HG02973 (cell line): ENCODE data around the gene CFAP77.

ENCODE experiments used
- ATAC-seq: cut with Tn5 transposase; IDR thresholded peaks from one replicate; pipeline ENCODE4 v1.9.1; 2021; ENCODE audit warnings: moderate library complexity; ENCODE audit not compliant: unreplicated experiment

Gene CFAP77

GRCh38 chr9:132447902-132448301, 37.9 kb downstream of the CFAP77 start:
- ATAC-seq = no peak

- ATAC-seq = no peak
These were observed 41.3 kb downstream of the CFAP77 start for GRCh38 chr9:132451276-132451675.

GRCh38 chr9:132456241-132456640, 46.2 kb downstream of the CFAP77 start:
- ATAC-seq = no peak

DNA sequence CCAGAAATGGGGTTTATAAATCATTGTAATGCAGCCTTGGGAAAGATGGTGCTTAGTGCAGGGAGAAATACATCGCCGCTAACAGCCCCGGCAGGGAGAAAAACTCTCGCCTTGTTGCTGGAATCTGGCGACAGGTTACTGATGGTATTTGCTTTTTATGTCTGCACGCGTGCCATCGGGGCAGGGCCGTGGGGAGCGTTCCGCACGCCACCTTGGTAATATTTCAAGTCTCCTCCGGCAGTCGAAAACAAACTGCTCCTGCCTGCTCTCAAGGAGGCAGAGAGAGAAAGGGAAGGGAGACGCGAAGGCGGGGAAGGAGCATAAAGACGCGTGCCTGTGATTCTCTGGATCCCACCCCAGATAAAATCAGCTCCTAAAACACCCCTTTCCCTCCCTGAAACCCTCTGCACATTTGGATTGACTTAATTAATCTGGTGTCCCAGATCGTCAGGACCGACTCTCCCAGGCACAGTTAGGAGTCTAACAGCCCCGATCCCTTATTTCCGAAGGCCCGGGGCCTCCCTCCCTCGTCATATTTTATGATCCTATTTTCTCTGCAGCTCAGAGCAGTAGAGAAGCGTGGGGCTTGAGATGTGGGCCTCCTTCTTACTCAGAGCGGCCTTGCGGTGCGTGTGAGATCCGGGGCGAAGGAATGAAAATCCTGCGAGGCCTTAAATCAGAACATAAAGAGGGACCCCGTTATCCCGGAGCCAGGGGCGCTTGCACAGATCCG, 47.7 kb downstream of the CFAP77 start:
- ATAC-seq = no peak

- no peak for ATAC-seq
These were observed 48.4 kb downstream of the CFAP77 start for GRCh38 chr9:132458432-132458831.

DNA sequence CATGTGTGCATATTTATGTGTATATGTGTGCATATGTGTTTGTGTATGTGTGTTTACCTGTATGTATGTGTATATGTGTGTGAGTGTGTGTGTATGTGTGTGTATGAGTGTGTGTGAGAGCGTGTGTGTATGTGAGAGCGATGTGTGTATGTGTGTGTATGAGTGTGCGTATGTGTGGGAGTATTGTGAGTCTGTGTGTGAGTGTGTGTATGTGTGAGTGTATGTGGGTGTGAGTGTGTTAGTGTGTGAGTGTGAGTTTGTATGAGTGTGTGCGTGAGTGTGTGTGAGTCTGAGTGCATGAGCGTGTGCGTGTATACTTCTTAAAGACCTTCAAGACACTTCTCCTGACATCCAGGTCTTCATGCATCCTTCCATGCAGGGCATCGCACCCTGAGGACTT, 49.6 kb downstream of the CFAP77 start:
- ATAC-seq = no peak

DNA sequence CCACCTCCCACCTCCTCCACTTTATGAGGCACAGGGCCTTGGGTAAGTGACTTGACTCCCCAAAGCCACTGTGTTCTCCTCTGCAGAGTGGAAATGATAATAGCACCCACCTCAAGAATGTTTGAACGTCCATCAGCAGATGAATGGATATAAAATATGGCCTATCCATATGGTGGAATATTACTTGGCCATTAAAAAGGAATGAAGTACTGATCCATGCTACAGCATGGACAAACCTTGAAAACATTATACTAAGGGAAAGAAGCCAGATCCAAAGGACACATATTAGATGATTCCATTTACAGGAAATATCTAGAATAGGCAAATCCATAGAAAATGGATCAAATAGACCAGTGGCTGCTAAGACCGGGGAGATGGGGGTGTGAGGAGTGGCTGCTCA, 50.2 kb downstream of the CFAP77 start:
- no peak for ATAC-seq

DNA sequence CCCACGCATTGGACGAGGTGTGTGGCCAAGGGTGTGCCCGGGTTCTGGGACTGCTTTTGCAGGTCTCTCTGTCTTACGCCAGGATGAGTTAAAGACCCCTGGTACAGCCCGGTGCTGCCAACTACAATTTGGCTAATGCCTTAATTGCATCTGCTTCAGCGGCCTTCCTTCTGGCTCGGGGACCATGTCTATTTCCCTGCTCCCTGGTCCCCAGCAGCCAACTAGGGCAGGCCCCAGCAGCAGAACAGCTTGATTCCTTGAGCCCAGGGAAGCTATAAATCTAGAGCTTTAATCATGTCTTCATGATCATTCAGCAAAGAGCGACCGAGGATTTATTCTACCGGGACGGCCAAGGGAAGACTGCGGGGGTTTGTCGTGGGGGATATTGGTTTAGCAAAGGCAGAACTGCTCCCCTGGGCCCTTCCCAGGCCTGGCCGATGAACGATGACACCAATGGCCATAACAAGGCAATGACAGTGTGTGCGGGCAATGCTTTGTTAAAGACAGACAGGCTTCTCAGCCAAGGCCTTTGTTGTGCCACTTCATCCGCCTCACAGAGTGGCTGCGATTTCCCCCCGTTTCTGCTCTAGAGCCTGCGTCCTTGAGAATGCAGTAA, 51.4 kb downstream of the CFAP77 start:
- no peak for ATAC-seq

GRCh38 chr9:132461971-132462370, 52.0 kb downstream of the CFAP77 start:
- no peak for ATAC-seq

DNA sequence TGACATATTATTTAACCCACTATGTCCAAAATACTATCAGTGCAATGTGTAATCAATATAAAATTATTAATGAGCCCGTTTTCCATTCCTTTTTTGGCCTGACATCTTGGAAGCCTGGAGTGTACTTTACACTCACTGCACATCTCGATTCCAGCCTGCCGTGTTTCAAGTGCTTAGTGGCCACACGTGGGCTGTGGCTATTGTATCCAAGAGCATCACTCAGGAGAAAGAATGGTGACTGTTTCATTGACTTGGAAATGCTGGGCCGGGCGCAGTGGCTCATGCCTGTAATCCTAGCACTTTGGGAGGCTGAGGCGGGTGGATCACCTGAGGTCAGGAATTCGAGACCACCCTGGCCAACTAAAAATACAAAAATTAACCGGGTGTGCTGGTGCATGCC, 54.5 kb downstream of the CFAP77 start:
- ATAC-seq = no peak

- no peak for ATAC-seq
These were observed 55.2 kb downstream of the CFAP77 start for GRCh38 chr9:132465131-132465635.

GRCh38 chr9:132472199-132472598, 62.2 kb downstream of the CFAP77 start:
- ATAC-seq = no peak

GRCh38 chr9:132472599-132472998, 62.6 kb downstream of the CFAP77 start:
- no peak for ATAC-seq

DNA sequence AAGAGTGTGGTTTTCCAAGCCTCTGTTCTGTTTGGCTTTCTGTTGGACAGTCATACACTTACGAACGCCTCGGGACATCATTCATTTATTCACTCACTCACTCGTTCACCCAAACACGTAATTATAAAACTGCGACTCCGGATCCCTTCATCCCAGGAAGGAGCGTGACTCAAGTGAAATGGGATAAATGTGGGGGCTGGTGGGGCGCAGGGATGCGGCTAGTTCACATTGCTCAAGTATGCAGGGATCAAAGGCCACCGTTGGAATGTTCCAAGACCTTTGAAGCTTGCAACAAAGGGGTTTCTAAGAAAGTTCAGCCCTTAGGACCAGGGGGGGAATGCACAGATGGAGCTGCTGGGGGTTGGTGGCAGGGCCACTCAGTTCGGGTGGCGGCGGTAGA, 64.2 kb downstream of the CFAP77 start:
- ATAC-seq = no peak

GRCh38 chr9:132478353-132479050, 68.5 kb downstream of the CFAP77 start:
- ATAC-seq = no peak

DNA sequence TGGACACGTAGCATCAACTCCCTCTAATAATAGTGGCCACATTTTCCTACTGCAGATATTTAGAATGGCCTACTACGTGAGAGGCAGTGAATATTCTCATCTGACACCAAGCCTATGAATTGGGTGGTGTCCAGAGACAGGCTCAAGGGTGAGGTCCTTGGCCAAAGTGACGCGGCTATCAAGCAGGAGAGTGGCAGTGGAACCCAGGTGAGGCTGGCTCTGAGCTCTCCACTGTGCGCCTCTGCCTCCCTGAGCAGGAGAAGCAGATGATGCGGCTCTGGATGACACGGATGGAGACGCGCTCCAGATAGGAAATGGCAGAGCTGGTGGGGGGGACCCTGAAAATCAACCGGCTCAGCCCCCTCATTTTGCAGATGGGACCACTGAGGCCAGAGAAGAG, 69.7 kb downstream of the CFAP77 start:
- no peak for ATAC-seq

DNA sequence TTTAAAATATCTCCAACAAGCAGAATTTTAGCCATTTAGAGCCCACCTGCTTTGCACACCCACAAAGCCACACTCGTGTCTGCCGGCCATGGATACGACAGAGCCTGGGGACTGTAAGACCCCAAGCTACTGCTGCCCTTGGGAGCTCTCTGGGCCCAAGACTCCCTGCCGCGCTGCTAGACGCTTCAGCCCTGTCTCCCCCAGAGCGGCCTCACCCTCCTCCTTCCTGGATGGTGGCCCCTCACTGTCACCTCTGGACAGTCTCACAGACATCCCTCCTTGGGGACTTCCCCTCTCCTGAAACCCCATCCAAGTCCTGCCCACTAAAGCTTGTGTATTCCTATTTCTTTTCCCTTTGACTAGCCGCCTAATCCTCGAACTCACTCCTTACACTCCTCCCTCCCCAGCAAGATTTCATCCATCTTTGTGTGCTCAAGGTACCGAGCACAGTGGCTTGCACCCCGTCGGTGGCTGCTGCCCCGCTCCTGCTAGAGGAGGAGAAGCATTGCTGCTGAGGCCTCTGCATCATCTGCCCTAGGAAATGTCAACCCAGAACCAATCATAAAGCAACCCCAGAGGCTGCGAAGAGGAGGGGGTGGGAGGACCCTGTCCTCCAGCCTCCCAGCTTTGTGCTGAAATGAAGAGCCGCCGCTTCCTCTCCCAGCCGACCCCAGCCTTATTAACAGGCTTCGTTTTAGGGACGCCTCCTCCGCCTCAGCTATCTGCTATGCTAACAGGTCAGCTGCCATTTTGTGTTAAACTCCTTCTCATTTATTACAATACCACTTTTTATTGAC, 71.2 kb downstream of the CFAP77 start:
- ATAC-seq = no peak

- ATAC-seq = no peak
These were observed 72.3 kb downstream of the CFAP77 start for GRCh38 chr9:132482196-132482813.

DNA sequence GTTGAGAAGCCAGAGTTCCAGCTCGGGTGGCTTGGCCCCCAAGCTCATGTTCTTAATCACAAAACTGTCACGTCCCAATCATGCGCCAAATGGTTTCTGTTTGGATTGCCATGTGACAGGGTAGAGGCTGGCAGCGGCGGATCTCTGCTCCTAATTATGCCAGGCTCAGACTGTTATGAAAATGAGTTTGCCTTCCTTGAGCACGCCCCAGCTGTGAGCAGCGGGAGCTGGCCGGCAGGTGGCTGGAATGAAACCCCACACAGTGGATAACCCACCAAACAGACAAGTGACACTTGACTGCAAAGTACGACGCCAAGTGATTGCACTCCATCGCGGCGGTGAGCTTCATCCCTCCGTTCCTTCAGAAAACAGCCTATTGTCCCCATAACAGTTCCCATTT, 75.4 kb downstream of the CFAP77 start:
- no peak for ATAC-seq

DNA sequence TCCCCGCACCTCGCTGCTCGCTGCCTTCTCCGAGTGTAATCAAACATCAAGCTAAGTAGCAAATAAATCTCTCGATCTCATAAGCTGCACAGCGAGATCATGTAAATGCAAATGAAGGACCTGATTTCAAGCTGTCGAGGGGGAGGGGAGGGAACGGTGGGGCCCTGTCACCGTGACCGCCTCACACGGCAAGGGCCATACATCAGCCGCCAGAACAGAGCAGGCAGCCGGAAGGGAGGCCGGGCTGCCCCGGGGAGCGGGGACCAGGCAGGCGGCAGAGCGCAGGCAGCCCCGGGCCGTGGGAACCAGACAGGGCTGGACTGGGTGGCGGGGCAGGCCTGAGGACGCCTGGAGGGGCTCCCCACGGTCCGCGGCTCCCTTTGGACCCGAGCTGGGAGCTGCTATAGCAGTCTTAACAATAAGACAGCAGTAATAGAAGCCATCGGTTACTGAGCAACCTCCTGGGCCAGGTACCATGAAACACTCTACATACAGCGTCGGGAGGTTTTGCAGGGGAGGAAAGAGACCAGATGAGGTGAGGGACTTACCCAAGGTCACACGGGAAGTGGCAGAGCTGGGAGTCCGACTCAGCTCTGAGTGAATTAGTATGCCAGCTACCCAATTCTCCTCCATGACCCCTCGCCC, 76.8 kb downstream of the CFAP77 start:
- ATAC-seq = no peak
